Stimulated activated naive CD4-positive, alpha-beta T cell (primary cell): ENCODE results near the gene UST.
"Not testable (repeated sequence)": the region's sequence is repeated elsewhere in the genome, so short reads cannot be mapped to it uniquely, and the experiment has no call there.

Experiments used
- DNase-seq, 6 experiments: peaks; one replicate each; lab custom pipeline; 2025; lab: John Stamatoyannopoulos, UW

Gene UST

GRCh38 chr6:148904896-148905870, 158.4 kb downstream of the UST start:
- DNase-seq = no peak

DNA sequence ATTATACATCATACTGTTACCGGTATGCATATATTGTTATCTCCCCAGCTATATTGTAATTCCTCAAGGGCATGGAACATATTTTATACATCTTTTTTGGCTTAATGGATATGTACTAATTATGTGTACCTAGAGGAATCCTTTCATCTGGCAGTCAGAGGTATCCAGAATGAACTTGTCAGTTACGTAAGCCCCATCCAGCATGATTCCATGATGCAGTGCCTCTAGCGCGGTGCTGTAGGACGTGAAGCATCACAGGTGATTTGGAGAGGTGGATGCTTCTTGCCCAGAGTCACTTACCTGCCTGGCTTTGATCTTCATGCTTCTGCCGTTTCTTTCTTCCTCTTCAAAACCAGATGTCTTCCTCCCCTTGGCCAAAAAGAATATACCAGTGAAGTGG, 159.1 kb downstream of the UST start:
- DNase-seq = no peak

GRCh38 chr6:148906386-148906785, 159.6 kb downstream of the UST start:
- DNase-seq = no peak

DNA sequence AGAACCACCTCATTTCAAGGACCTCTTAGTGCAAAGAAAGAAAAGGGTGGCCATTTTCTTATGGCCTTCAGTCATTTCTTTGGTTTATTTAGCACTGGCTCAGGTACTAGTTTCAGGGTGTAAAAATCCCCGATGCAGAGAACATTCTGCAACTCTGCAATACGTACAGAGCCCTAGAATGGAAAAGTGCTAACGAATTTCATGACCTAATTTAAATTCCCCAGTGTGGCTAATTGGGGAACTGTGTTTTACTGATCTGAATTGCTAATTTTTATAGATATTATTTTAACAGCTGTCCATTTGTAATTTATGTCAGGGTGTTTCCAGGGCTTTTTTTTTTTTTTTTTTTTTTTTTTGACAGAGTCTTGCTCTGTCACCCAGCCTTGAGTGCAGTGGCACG, 160.7 kb downstream of the UST start:
- no peak for DNase-seq

DNA sequence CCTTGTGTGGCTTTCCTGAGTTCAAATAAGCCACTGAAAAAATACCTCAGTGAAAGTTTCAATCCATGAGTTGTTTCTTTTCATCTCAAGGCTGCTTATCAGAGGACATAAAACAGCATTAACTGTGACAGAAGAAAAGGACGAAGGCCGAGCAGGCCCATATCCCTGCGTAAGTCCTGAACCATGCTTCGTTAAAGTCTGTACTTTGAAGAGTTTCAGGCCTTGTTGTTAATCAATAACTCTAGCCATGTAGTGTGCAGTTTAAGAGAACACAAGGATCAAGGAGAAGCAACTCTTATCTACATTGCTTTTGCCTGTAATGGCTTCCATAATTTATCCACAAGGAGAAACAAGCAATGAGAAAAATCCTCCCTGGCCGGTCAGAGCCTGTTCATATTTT, 165.4 kb downstream of the UST start:
- no peak for DNase-seq

- DNase-seq = no peak
Measured at GRCh38 chr6:148915810-148916209, 169.0 kb downstream of the UST start.

GRCh38 chr6:148916485-148916884, 169.7 kb downstream of the UST start:
- not testable (repeated sequence) for DNase-seq

DNA sequence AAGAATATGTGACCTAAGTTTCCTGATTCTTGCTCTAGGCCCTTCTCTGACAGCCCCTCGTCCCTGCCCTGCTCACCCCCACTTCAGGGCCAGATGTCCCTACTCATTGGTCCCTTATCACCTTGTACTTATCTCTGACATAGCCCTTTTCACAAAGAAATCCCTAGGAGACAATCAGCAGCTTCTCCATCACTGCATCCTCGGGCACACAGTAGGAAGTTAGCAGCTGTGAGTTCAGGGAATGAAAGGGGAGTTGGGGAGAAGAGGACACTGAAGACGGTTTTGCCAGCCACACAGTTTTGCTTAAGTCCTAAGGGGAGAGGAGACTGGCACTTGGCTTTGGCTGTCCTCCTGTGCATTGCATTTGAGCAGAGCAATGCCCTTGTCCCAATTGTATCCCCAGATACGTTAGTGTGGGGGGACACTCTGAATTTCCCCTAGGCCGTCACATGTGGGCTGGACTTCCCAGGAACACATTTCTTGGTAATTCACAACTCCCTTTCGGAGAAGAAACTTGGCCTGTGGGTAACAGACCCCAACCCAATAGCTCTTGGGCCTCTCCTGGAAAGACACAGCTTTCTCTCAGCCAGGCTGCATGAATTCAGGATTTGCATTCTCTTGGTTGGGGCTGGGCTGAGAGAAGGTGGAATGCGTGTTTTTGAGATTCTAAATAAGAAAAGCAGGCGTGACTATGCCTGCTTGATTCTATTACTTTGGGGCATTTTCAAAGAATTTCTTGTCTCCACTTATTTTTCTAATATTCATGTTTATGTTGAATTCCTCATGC, 177.6 kb downstream of the UST start:
- no peak for DNase-seq

DNA sequence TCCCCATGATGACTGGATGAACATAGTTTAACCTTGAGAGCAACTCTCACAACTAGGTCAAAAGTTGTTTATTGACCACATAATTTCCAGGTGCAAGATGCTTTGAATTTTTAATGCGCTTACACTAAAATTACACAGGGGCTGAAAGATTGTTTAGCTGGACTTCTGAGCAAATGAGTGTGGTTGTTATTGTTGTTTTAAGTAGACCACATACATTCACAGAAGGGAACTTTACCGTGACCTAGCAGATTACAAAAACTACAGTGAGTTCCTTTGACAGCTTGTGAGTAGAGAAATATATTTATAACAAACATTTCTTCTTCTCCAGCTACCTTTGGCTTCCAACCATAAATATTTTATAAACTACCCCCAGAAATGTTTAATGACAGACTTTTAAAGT, 178.9 kb downstream of the UST start:
- DNase-seq = no peak

- DNase-seq = no peak
Measured at GRCh38 chr6:148926478-148926877, 179.6 kb downstream of the UST start.

DNA sequence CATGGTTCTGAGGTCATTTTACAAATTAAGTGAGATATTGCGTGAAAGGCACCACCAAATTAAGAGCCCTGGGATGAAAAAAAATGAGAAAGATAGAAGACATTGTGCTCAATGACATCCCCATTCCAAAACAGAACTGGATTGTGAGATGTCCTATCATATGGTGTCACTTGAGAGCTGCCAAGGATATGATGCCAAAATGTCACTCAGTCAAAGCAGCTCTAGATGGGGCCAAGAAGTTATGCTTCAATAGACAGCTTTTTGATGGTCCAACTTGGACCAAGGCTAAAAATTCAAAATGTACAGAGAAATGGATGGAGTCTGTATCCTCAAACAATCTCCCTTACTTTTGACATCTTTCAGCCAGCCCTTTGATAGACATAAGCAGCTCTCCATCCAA, 180.8 kb downstream of the UST start:
- no peak for DNase-seq

- no peak for DNase-seq
Measured at GRCh38 chr6:148928811-148929210, 182.0 kb downstream of the UST start.

DNA sequence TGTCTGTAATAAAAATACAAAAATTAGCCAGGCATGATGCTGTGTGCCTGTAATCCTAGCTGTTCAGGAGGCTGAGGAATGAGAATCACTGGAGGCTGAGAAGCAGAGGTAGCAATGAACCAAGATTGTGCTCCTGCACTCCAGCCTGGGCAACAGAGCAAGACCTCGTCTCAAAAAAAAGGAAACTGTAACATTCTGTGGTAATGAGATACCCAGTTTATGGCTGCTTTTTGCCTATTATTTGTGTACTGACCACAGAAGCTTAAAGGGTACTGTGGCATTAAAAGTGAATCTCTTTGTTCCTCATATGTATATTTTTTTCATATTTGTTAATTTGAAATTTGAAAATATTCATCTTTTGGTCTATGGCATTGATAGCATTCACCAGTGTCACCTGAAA, 185.4 kb downstream of the UST start:
- no peak for DNase-seq

DNA sequence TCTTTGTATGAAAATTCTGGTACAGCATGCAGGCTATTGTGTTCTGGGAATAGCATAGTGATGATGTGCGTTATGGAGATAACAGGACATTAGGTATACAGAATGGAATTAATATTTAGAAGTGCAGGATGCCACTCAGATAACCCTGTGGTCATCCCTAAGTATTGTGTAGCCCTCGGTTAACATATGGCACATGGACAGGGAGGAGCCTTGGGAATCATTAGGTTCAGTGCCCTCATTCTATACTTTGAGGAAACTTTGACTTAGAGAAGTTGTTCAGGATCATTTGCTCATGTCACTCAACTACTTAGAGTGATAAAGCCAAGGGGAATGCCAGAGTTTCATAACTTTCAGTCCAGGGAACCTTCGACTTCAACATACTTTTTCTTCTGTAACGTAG, 185.9 kb downstream of the UST start:
- DNase-seq = no peak

DNA sequence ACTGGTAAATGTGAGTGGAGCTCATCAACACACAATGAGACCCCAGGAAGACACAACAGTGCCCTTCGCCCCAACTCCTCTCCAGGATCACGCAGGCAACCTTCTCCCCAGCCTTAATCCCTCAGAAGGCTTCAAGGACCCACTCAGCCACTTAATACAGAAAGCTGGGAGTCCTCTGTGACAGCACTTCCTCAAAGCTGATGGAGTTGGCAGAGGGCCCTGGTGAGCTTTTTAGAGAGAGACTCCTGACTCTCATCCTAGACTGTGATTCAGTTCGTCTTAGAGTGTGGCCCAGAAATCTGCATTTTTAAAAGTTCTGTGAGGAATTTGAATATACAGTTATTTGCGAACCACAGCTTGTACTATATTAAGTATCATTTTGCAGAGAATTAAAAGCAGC, 187.7 kb downstream of the UST start:
- DNase-seq = no peak

DNA sequence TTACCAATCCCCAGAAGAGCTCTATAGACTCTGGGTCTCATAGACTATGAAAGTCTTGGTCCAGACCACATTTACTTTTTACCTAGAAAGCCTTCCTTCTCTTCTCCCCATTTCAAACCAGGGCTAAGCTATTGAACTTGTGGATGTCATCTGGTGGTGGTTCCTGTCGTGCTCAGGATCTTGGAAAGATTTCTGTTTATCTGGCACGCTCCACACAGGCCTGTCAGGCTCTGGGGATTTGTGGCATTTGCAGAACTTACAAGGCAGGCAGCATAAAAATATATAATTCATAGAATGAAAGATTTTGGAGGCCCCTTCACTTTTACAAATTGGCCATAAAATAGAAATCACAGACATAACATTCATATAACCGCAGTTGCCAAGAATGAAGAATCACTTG, 188.1 kb downstream of the UST start:
- no peak for DNase-seq

- DNase-seq = no peak
Measured at GRCh38 chr6:148935705-148936435, 189.0 kb downstream of the UST start.

DNA sequence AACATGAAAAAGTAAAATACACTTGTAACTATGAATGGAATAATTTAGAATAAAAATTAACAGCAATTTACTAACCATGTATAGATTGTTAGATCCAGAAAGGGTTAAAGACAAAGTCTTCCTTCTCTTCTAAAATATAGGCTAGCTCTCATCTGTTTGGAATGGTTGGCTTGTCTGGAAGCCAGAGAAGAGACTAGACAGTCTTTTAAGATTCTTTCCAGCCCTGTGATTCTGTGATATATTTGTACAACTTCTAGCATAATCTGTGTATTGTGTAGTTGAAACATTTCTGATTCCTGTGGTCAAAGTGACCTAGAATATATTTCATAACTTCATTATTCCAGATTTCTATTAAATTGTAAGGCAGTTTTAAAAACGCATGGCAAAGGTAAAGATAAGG, 196.6 kb downstream of the UST start:
- DNase-seq = no peak

- DNase-seq = no peak
Measured at GRCh38 chr6:148944608-148945007, 197.8 kb downstream of the UST start.

GRCh38 chr6:148945301-148946021, 198.6 kb downstream of the UST start:
- DNase-seq = no peak

- peak; percentile 20 to 78 (median 44) for DNase-seq
Measured at GRCh38 chr6:148947621-148948444, 201.0 kb downstream of the UST start.
